Keratinocyte (primary cell): ENCODE measurements around the gene SNCG. TPM values are rescaled to one million over a fixed set of nuclear protein-coding genes. Genes with fewer than 3 reads are reported as not detected.

Source experiments
- DNase-seq: peaks from one replicate; pipeline ENCODE4 v3.0.0-alpha.2; 2011; ENCODE audit warnings: low read depth, missing footprints, low spot score
- FAIRE-seq: peaks from 2 replicates; lab custom pipeline; 2011; peaks lifted over from hg19 to GRCh38; lab: Jason Lieb, UNC
- H2AFZ ChIP-seq: 2 replicates; pipeline ENCODE4 v1.6.0; 2012; ENCODE audit warnings: low read length, control low read depth, inconsistent platforms; ENCODE audit not compliant: control insufficient read depth
- H3K27ac ChIP-seq: 2 replicates; pipeline ENCODE4 v1.5.1; 2011; ENCODE audit warnings: low read length; ENCODE audit not compliant: control insufficient read depth, insufficient read depth
- H3K27me3 ChIP-seq: 3 replicates; pipeline ENCODE4 v1.6.0; 2011; ENCODE audit warnings: low read length; ENCODE audit not compliant: control insufficient read depth, insufficient read depth; ENCODE audit errors: extremely low read depth
- H3K36me3 ChIP-seq, 2 experiments: 2 replicates in 1 of 2; 3 replicates in 1 of 2; pipeline ENCODE4 v1.5.1; 2011; ENCODE audit warnings: low read length in 2 of 2, mild to moderate bottlenecking in 1 of 2; ENCODE audit not compliant: control insufficient read depth in 2 of 2, insufficient read depth in 2 of 2; ENCODE audit errors: extremely low read depth in 1 of 2
- H3K4me1 ChIP-seq: 3 replicates; pipeline ENCODE4 v1.5.1; 2011; ENCODE audit warnings: low read length; ENCODE audit not compliant: control insufficient read depth, insufficient read depth; ENCODE audit errors: extremely low read depth
- H3K4me2 ChIP-seq: 3 replicates; pipeline ENCODE4 v1.6.0; 2011; ENCODE audit warnings: low read depth, low read length; ENCODE audit not compliant: control insufficient read depth, insufficient read depth; ENCODE audit errors: extremely low read depth
- H3K4me3 ChIP-seq, 3 experiments: fragments of 200-600 bp in 1 of 3; sonication (generic) in 1 of 3; 2 replicates in 2 of 3; 3 replicates in 1 of 3; pipeline ENCODE4 v1.5.1; 2011 to 2016; ENCODE audit warnings: low read length in 3 of 3, mild to moderate bottlenecking in 3 of 3, control low read depth in 2 of 3, inconsistent platforms in 1 of 3, low read depth in 1 of 3, mixed read lengths in 1 of 3, mixed run types in 1 of 3, moderate library complexity in 1 of 3; ENCODE audit not compliant: control insufficient read depth in 2 of 3, insufficient read depth in 2 of 3; ENCODE audit errors: extremely low read depth in 1 of 3
- H3K79me2 ChIP-seq: 2 replicates; pipeline ENCODE4 v1.6.0; 2012; ENCODE audit warnings: low read length; ENCODE audit not compliant: control insufficient read depth, insufficient read depth
- H3K9ac ChIP-seq: 3 replicates; pipeline ENCODE4 v1.6.0; 2011; ENCODE audit warnings: low read length; ENCODE audit not compliant: control insufficient read depth, insufficient read depth; ENCODE audit errors: extremely low read depth
- H3K9me1 ChIP-seq: 3 replicates; pipeline ENCODE4 v1.6.0; 2011; ENCODE audit warnings: low read length; ENCODE audit not compliant: control insufficient read depth, insufficient read depth; ENCODE audit errors: extremely low read depth
- H3K9me3 ChIP-seq: 2 replicates; pipeline ENCODE4 v1.5.1; 2012; ENCODE audit warnings: low read depth, low read length; ENCODE audit not compliant: control insufficient read depth
- H4K20me1 ChIP-seq: 3 replicates; pipeline ENCODE4 v1.6.0; 2011; ENCODE audit warnings: low read length; ENCODE audit not compliant: control insufficient read depth, insufficient read depth; ENCODE audit errors: extremely low read depth
- CTCF ChIP-seq, 3 experiments: IDR thresholded peaks in 1 of 3; conservative IDR thresholded peaks in 1 of 3; optimal IDR thresholded peaks in 1 of 3; 2 replicates in 2 of 3; 3 replicates in 1 of 3; pipeline versions ENCODE3 to v1.5.1; 2011; ENCODE audit warnings: low read length in 3 of 3, mild to moderate bottlenecking in 3 of 3, moderate library complexity in 2 of 3, control low read depth in 1 of 3, inconsistent platforms in 1 of 3; ENCODE audit not compliant: insufficient read depth in 2 of 3; ENCODE audit errors: extremely low read depth in 1 of 3
- EZH2 ChIP-seq: IDR thresholded peaks from one replicate; pipeline ENCODE4 v1.6.1; 2012; ENCODE audit warnings: inconsistent platforms, mild to moderate bottlenecking, low read length, moderate library complexity
- dilution Hi-C: fragments of 300-500 bp; cut with MboI; formaldehyde crosslinking; loops from one replicate; pipeline ENCODE4 v1.7.0; 2020; ENCODE audit warnings: low sequenced_read_pairs; ENCODE audit not compliant: extremely low pct_ligation_motif_present
- polyA plus RNA-seq, 5 experiments: library from polyadenylated mRNA; depleted of rRNA in 3 of 5; stranded (reverse) in 3 of 5; stranded (forward) in 1 of 5; unstranded in 1 of 5; fragments of >200 nt; gene quantifications; 1 replicate in 1 of 5; 2 replicates in 3 of 5; 3 replicates in 1 of 5; pipeline versions ENCODE4 v1.2.1 to v1.2.3, GENCODE V29; 2011 to 2012; ENCODE audit warnings: missing spikeins in 2 of 5, low read depth in 1 of 5, low replicate concordance in 1 of 5

SNCG gene
- polyA plus RNA-seq, 1 donor (not counting 4 experiments of a cell fraction or from before 2014, with no cell fraction given) = 6.8 TPM

GRCh38 chr10:86942441-86943315, 15.7 kb upstream of the SNCG start:
- Histone ChIP-seq H3K9me3 (no peaks in the 10 kb centered on the region), H3K4me2 (no peak overlapping the region), H2AFZ (no peak overlapping the region), H3K36me3 (peaks cover 0 to 5% of the 10 kb centered on the region in 2 experiments), H3K4me3 (no peak overlapping the region), H4K20me1 (no peaks in the 10 kb centered on the region), H3K4me1 (no peaks in the 10 kb centered on the region), H3K9ac (no peak overlapping the region), H3K27ac (no peak overlapping the region), H3K9me1 (no peaks in the 10 kb centered on the region), H3K27me3 (no peaks in the 10 kb centered on the region), H3K79me2 (no peaks in the 10 kb centered on the region)
- dilution Hi-C loops = no loop called here
- DNase-seq = no peak
- no peak for FAIRE-seq
- no peak for TF ChIP-seq EZH2
- TF ChIP-seq CTCF (optimal IDR thresholded peaks at IDR 0.05 in 1 of 3, IDR thresholded peaks at IDR 0.05 in 1 of 3, conservative IDR thresholded peaks at IDR 0.05 in 1 of 3; ENCODE audit: extremely low read depth in 1 of 3, insufficient read depth in 2 of 3, low read length in 3 of 3) = no peak

GRCh38 chr10:86943316-86944030, 14.9 kb upstream of the SNCG start:
- no peak overlapping the region for H2AFZ ChIP-seq
- H3K9me1 ChIP-seq = no peaks in the 10 kb centered on the region
- dilution Hi-C loops = no loop called here
- no peak overlapping the region for H3K9ac ChIP-seq
- H3K9me3 ChIP-seq = no peaks in the 10 kb centered on the region
- DNase-seq (no peak), FAIRE-seq (no peak)
- H3K27ac ChIP-seq = no peak overlapping the region
- no peaks in the 10 kb centered on the region for H4K20me1 ChIP-seq
- no peaks in the 10 kb centered on the region for H3K4me1 ChIP-seq
- H3K36me3 ChIP-seq = peaks cover 0 to 5% of the 10 kb centered on the region in 2 experiments
- no peaks in the 10 kb centered on the region for H3K79me2 ChIP-seq
- no peaks in the 10 kb centered on the region for H3K27me3 ChIP-seq
- no peak for TF ChIP-seq EZH2
- TF ChIP-seq CTCF (optimal IDR thresholded peaks at IDR 0.05 in 1 of 3, IDR thresholded peaks at IDR 0.05 in 1 of 3, conservative IDR thresholded peaks at IDR 0.05 in 1 of 3; ENCODE audit: extremely low read depth in 1 of 3, insufficient read depth in 2 of 3, low read length in 3 of 3) = no peak
- H3K4me2 ChIP-seq = no peak overlapping the region
- no peak overlapping the region for H3K4me3 ChIP-seq
